VCaP (cell line): Measurements from ENCODE around the gene TRMT5.

Experiments used
- H3K27ac ChIP-seq: fragments of 450-650 bp; 2 replicates; pipeline ENCODE4 v1.5.1; 2017
- CTCF ChIP-seq: fragments of 450-650 bp; conservative IDR thresholded peaks from 2 replicates; pipeline ENCODE4 v1.5.1; 2017; ENCODE audit warnings: mild to moderate bottlenecking, moderate library complexity

TRMT5 gene

GRCh38 chr14:60964904-60965303 is 16.0 kb downstream of the TRMT5 start:
- no peak overlapping the region for H3K27ac ChIP-seq
- no peak for TF ChIP-seq CTCF

GRCh38 chr14:60963761-60964160 is 17.1 kb downstream of the TRMT5 start:
- TF ChIP-seq CTCF, result no peak
- H3K27ac ChIP-seq, result no peak overlapping the region

GRCh38 chr14:60958146-60958545 is 22.7 kb downstream of the TRMT5 start:
- TF ChIP-seq CTCF, result no peak
- no peak overlapping the region for H3K27ac ChIP-seq

GRCh38 chr14:60956632-60957031 is 24.2 kb downstream of the TRMT5 start:
- H3K27ac ChIP-seq, result no peak overlapping the region

GRCh38 chr14:60956202-60956601 is 24.7 kb downstream of the TRMT5 start:
- TF ChIP-seq CTCF, result no peak
- no peak overlapping the region for H3K27ac ChIP-seq

More at GRCh38 chr14:60956632-60957031, 24.2 kb downstream of the TRMT5 start:
- TF ChIP-seq CTCF, result no peak

- TF ChIP-seq CTCF, result no peak
- H3K27ac ChIP-seq, result no peak overlapping the region
These were observed 29.0 kb downstream of the TRMT5 start for GRCh38 chr14:60951776-60952435.

GRCh38 chr14:60946773-60947172 is 34.1 kb downstream of the TRMT5 start:
- H3K27ac ChIP-seq, result no peak overlapping the region
- no peak for TF ChIP-seq CTCF
